Fibroblast of pulmonary artery (primary cell): ENCODE results near the gene S100A3.
"Not testable (repeated sequence)": the region's sequence is repeated elsewhere in the genome, so short reads cannot be mapped to it uniquely, and the experiment has no call there.

Experiments used
- DNase-seq: peaks from one replicate; pipeline ENCODE4 v3.0.0-alpha.2; 2010; ENCODE audit warnings: low read depth
- H3K4me3 ChIP-seq: replicated peaks from 2 replicates; pipeline ENCODE4 v1.5.1; 2011; ENCODE audit warnings: low read depth, mild to moderate bottlenecking, control low read depth, low read length, moderate library complexity
- CTCF ChIP-seq: IDR thresholded peaks from 2 replicates; pipeline ENCODE4 v1.5.1; 2011; ENCODE audit warnings: mild to moderate bottlenecking, control low read depth, low read length, inconsistent platforms; ENCODE audit errors: missing control alignments

Gene S100A3

GRCh38 chr1:153520818-153521476 lies 28.1 kb downstream of the S100A3 start:
- no peak overlapping the region for H3K4me3 ChIP-seq
- no peak for DNase-seq
- TF ChIP-seq CTCF, result no peak

GRCh38 chr1:153520137-153520691 lies 28.8 kb downstream of the S100A3 start:
- not testable (repeated sequence) for DNase-seq, H3K4me3 ChIP-seq

- no peak overlapping the region for H3K4me3 ChIP-seq
- DNase-seq, result no peak
- no peak for TF ChIP-seq CTCF
Observed at GRCh38 chr1:153519242-153519641, 29.8 kb downstream of the S100A3 start.

GRCh38 chr1:153515504-153516394 lies 33.3 kb downstream of the S100A3 start:
- no peak for DNase-seq

GRCh38 chr1:153513666-153514065 lies 35.4 kb downstream of the S100A3 start:
- TF ChIP-seq CTCF, result no peak
- DNase-seq, result no peak
- no peak overlapping the region for H3K4me3 ChIP-seq

More at GRCh38 chr1:153515504-153516394, 33.3 kb downstream of the S100A3 start:
- H3K4me3 ChIP-seq, result no peak overlapping the region
- no peak for TF ChIP-seq CTCF

- TF ChIP-seq CTCF, result no peak
- no peak overlapping the region for H3K4me3 ChIP-seq
- no peak for DNase-seq
Observed at GRCh38 chr1:153513023-153513422, 36.0 kb downstream of the S100A3 start.

- TF ChIP-seq CTCF, result peak; percentile 92
- DNase-seq, result peak; percentile 83
- H3K4me3 ChIP-seq, result no peak overlapping the region
Observed at GRCh38 chr1:153510984-153511410, 38.1 kb downstream of the S100A3 start.
